ENCODE measurements around the gene EFEMP2. TPM values are rescaled to one million over a fixed set of nuclear protein-coding genes. Genes with fewer than 3 reads are reported as not detected.

EFEMP2 gene
- total RNA-seq, 1 experiment from 2014 or later: 26.2 TPM

GRCh38 chr11:65817835-65818680 is 54.5 kb downstream of the EFEMP2 start:
- Histone ChIP-seq H2BK120ac (ENCODE audit: low read depth, low read length, poor library complexity, severe bottlenecking) (no peak overlapping the region), H3K4me2 (ENCODE audit: insufficient read depth, insufficient read length, low read length) (peak overlapping the region; percentile 55), H2AFZ (ENCODE audit: low read length) (no peak overlapping the region), H3K14ac (ENCODE audit: insufficient read depth, low read length) (peak overlapping the region; percentile 58; the same call in 1 of the 2 replicates), H3K27ac (ENCODE audit: insufficient read length, low read depth, low read length) (no peak overlapping the region), H3K23me2 (ENCODE audit: insufficient read length, low read depth, low read length, poor library complexity, severe bottlenecking) (peaks cover 3% of the 10 kb centered on the region), H2BK15ac (ENCODE audit: low read depth, low read length) (no peak overlapping the region), H2BK20ac (ENCODE audit: low read depth, low read length, poor library complexity, severe bottlenecking) (no peak overlapping the region), H3K9me3 (ENCODE audit: control insufficient read depth, low read depth, low read length) (no peaks in the 10 kb centered on the region), H3K4ac (ENCODE audit: low read depth, low read length) (no peak overlapping the region), H3K23ac (ENCODE audit: insufficient read length, low read depth, low read length) (no peak overlapping the region), H4K5ac (ENCODE audit: insufficient read length, low read depth, low read length) (no peak overlapping the region), H3K56ac (ENCODE audit: insufficient read length, low read depth, low read length) (no peak overlapping the region), H3K4me1 (ENCODE audit: insufficient read depth, low read length) (no peaks in the 10 kb centered on the region), H4K91ac (ENCODE audit: insufficient read length, low read depth, low read length) (no peak overlapping the region), H3K27me3 (ENCODE audit: insufficient read depth, low read length) (no peaks in the 10 kb centered on the region), H3K79me1 (ENCODE audit: insufficient read depth, low read depth, low read length, poor library complexity, severe bottlenecking) (no peaks in the 10 kb centered on the region), H3T11ph (ENCODE audit: low read length) (no peak overlapping the region), H2BK12ac (ENCODE audit: insufficient read length, low read depth, low read length) (no peak overlapping the region), H4K8ac (replicated peaks; ENCODE audit: insufficient read length, low read depth, low read length) (no peak overlapping the region), H3K18ac (ENCODE audit: insufficient read length, low read depth, low read length) (no peak overlapping the region), H2AK5ac (ENCODE audit: insufficient read length, low read length) (no peak overlapping the region), H3K79me2 (ENCODE audit: insufficient read depth, low read length) (no peaks in the 10 kb centered on the region), H2BK5ac (ENCODE audit: insufficient read length, low read length) (no peak overlapping the region), H3K9ac (ENCODE audit: extremely low read depth, insufficient read length, low read length) (peak overlapping the region; percentile 55), H4K20me1 (ENCODE audit: control insufficient read depth, insufficient read depth, insufficient read length) (no peaks in the 10 kb centered on the region)
- Mint-ChIP-seq H3K36me3 (ENCODE audit: insufficient read depth in 1 of 3, low read depth in 3 of 3) (no peaks in the 10 kb centered on the region; a peak in 1 of 7 replicates), H3K4me3 (peak overlapping the region; percentile 59 to 84), H3K27ac (no peak overlapping the region; a peak in 1 of 7 replicates), H3K9me3 (no peaks in the 10 kb centered on the region; a peak in 1 of 5 replicates), H3K27me3 (ENCODE audit: low read depth) (peaks cover 25% of the 10 kb centered on the region), H3K4me1 (peaks cover 0 to 8% of the 10 kb centered on the region in 2 experiments; a peak in 1 of 4 replicates)
- TF ChIP-seq, protein P1, sequence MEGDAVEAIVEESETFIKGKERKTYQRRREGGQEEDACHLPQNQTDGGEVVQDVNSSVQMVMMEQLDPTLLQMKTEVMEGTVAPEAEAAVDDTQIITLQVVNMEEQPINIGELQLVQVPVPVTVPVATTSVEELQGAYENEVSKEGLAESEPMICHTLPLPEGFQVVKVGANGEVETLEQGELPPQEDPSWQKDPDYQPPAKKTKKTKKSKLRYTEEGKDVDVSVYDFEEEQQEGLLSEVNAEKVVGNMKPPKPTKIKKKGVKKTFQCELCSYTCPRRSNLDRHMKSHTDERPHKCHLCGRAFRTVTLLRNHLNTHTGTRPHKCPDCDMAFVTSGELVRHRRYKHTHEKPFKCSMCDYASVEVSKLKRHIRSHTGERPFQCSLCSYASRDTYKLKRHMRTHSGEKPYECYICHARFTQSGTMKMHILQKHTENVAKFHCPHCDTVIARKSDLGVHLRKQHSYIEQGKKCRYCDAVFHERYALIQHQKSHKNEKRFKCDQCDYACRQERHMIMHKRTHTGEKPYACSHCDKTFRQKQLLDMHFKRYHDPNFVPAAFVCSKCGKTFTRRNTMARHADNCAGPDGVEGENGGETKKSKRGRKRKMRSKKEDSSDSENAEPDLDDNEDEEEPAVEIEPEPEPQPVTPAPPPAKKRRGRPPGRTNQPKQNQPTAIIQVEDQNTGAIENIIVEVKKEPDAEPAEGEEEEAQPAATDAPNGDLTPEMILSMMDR (conservative IDR thresholded peaks at IDR 0.05): peak; percentile 100
- WGBS (ENCODE audit: extremely low coverage, insufficient read length, low lambda C conversion rate): no CpG with 5 or more reads among the region's 74 CpGs
- DNase-seq: peak; percentile 91

All from H9 (cell line).